Parathyroid adenoma (tissue), 2 donors: ENCODE measurements around the gene CST7.

Experiments
- H2AFZ ChIP-seq: fragments of 300-600 bp; sonication (generic); one replicate; pipeline ENCODE4 v1.7.0; 2017; ENCODE audit warnings: antibody characterized with exemption, mild to moderate bottlenecking
- H3K27ac ChIP-seq: fragments of 300-600 bp; sonication (generic); one replicate; pipeline ENCODE4 v1.7.0; 2017
- H3K27me3 ChIP-seq: fragments of 300-600 bp; sonication (generic); one replicate; pipeline ENCODE4 v1.7.0; 2017; ENCODE audit warnings: low read length; ENCODE audit not compliant: control insufficient read depth, insufficient read depth
- H3K36me3 ChIP-seq: fragments of 300-600 bp; sonication (generic); one replicate; pipeline ENCODE4 v1.7.0; 2017; ENCODE audit warnings: low read length; ENCODE audit not compliant: control insufficient read depth, insufficient read depth
- H3K4me1 ChIP-seq: fragments of 300-600 bp; sonication (generic); one replicate; pipeline ENCODE4 v1.7.0; 2017; ENCODE audit warnings: control low read depth
- H3K4me2 ChIP-seq: fragments of 300-600 bp; sonication (generic); one replicate; pipeline ENCODE4 v1.7.0; 2017; ENCODE audit warnings: low read length
- H3K4me3 ChIP-seq: fragments of 300-600 bp; sonication (generic); one replicate; pipeline ENCODE4 v1.7.0; 2017; ENCODE audit warnings: low read depth, low read length
- H3K79me2 ChIP-seq: fragments of 300-600 bp; sonication (generic); one replicate; pipeline ENCODE4 v1.7.0; 2017; ENCODE audit warnings: control low read depth
- H3K9ac ChIP-seq: fragments of 300-600 bp; sonication (generic); one replicate; pipeline ENCODE4 v1.7.0; 2017; ENCODE audit warnings: mild to moderate bottlenecking
- H3K9me3 ChIP-seq: fragments of 300-600 bp; sonication (generic); one replicate; pipeline ENCODE4 v1.7.0; 2017; ENCODE audit warnings: low read length; ENCODE audit not compliant: control insufficient read depth
- CTCF ChIP-seq: fragments of 300-600 bp; sonication (generic); IDR thresholded peaks from one replicate; pipeline ENCODE4 v1.7.0; 2017; ENCODE audit warnings: antibody characterized with exemption, mild to moderate bottlenecking
- donor health status: primary hyperparathyroidism.

The CST7 gene

GRCh38 chr20:24995741-24996448, 46.8 kb downstream of the CST7 start:
- Histone ChIP-seq H3K36me3 (no peaks in the 10 kb centered on the region), H3K9ac (no peak overlapping the region), H3K9me3 (no peaks in the 10 kb centered on the region), H3K4me2 (no peak overlapping the region), H2AFZ (no peak overlapping the region), H3K4me3 (no peak overlapping the region), H3K79me2 (peaks cover 14% of the 10 kb centered on the region), H3K4me1 (peaks cover 40% of the 10 kb centered on the region), H3K27ac (no peak overlapping the region), H3K27me3 (no peaks in the 10 kb centered on the region)
- TF ChIP-seq CTCF = no peak

- Histone ChIP-seq H3K79me2 (peaks cover 7% of the 10 kb centered on the region), H2AFZ (no peak overlapping the region), H3K36me3 (no peaks in the 10 kb centered on the region), H3K4me1 (peaks cover 37% of the 10 kb centered on the region), H3K4me3 (no peak overlapping the region), H3K27me3 (no peaks in the 10 kb centered on the region), H3K4me2 (no peak overlapping the region), H3K9ac (no peak overlapping the region), H3K27ac (no peak overlapping the region), H3K9me3 (no peaks in the 10 kb centered on the region)
- no peak for TF ChIP-seq CTCF
Observed at GRCh38 chr20:24996449-24997377, 47.6 kb downstream of the CST7 start.

- no peaks in the 10 kb centered on the region for H3K79me2 ChIP-seq
- no peaks in the 10 kb centered on the region for H3K36me3 ChIP-seq
- no peak overlapping the region for H2AFZ ChIP-seq
- H3K4me2 ChIP-seq = no peak overlapping the region
- H3K9me3 ChIP-seq = no peaks in the 10 kb centered on the region
- no peak overlapping the region for H3K27ac ChIP-seq
- H3K27me3 ChIP-seq = no peaks in the 10 kb centered on the region
- H3K9ac ChIP-seq = no peak overlapping the region
- TF ChIP-seq CTCF = no peak
- peaks cover 36% of the 10 kb centered on the region for H3K4me1 ChIP-seq
- H3K4me3 ChIP-seq = no peak overlapping the region
Observed at GRCh38 chr20:24998121-24998520, 49.1 kb downstream of the CST7 start.

GRCh38 chr20:24998631-24999445, 49.8 kb downstream of the CST7 start:
- Histone ChIP-seq H3K79me2 (no peaks in the 10 kb centered on the region), H3K9me3 (no peaks in the 10 kb centered on the region), H3K36me3 (no peaks in the 10 kb centered on the region), H3K4me2 (peak overlapping the region; percentile 57), H3K4me3 (no peak overlapping the region), H3K27me3 (no peaks in the 10 kb centered on the region), H3K4me1 (peaks cover 30% of the 10 kb centered on the region), H3K27ac (peak overlapping the region; percentile 75), H3K9ac (no peak overlapping the region), H2AFZ (no peak overlapping the region)
- no peak for TF ChIP-seq CTCF
